Activated T-cell treated with anti-CD3 and anti-CD28 coated beads, Interleukin-2, amount 50 U/mL, for 1 hour (primary cell): Measurements from ENCODE around the gene RBFOX2.
A peak's percentile ranks its signal among the peaks of the same experiment; 100 is the strongest.
"Not testable (repeated sequence)": the region's sequence is repeated elsewhere in the genome, so short reads cannot be mapped to it uniquely, and the experiment has no call there.

Experiments
- DNase-seq: peaks from one replicate; pipeline ENCODE4 v3.0.0-alpha.2; 2020

RBFOX2 gene

GRCh38 chr22:36028646-36029405 lies at the start of gene RBFOX2:
Gene RBFOX2, minus strand, starts transcription at chr22:36028824. Its CDS starts 399 bp downstream, at chr22:36028425.
- peak; percentile 70 for DNase-seq

GRCh38 chr22:36077271-36077670 lies 48.6 kb upstream of the RBFOX2 start:
- no peak for DNase-seq

GRCh38 chr22:36075724-36076123 lies 47.1 kb upstream of the RBFOX2 start:
- no peak for DNase-seq

- DNase-seq = no peak
These were observed 46.6 kb upstream of the RBFOX2 start for GRCh38 chr22:36075230-36075629.

- DNase-seq = no peak
These were observed 44.9 kb upstream of the RBFOX2 start for GRCh38 chr22:36073476-36073875.

GRCh38 chr22:36070645-36071044 lies 42.0 kb upstream of the RBFOX2 start:
- not testable (repeated sequence) for DNase-seq

GRCh38 chr22:36069368-36069767 lies 40.7 kb upstream of the RBFOX2 start:
- no peak for DNase-seq

GRCh38 chr22:36068776-36069344 lies 40.2 kb upstream of the RBFOX2 start:
- DNase-seq = no peak

GRCh38 chr22:36067235-36067558 lies 38.6 kb upstream of the RBFOX2 start:
- no peak for DNase-seq

- peak; percentile 71 for DNase-seq
These were observed 37.3 kb upstream of the RBFOX2 start for GRCh38 chr22:36065775-36066544.

GRCh38 chr22:36065462-36065774 lies 36.8 kb upstream of the RBFOX2 start:
- no peak for DNase-seq

- DNase-seq = no peak
These were observed 35.7 kb upstream of the RBFOX2 start for GRCh38 chr22:36064358-36064757.

GRCh38 chr22:36056980-36057379 lies 28.4 kb upstream of the RBFOX2 start:
- no peak for DNase-seq

GRCh38 chr22:36055376-36056295 lies 27.0 kb upstream of the RBFOX2 start:
- no peak for DNase-seq

GRCh38 chr22:36054446-36054845 lies 25.8 kb upstream of the RBFOX2 start:
- not testable (repeated sequence) for DNase-seq

- no peak for DNase-seq
These were observed 24.9 kb upstream of the RBFOX2 start for GRCh38 chr22:36053242-36054147.

- DNase-seq = no peak
These were observed 23.9 kb upstream of the RBFOX2 start for GRCh38 chr22:36052505-36052941.

- DNase-seq = no peak
These were observed 21.0 kb upstream of the RBFOX2 start for GRCh38 chr22:36049678-36049997.

- DNase-seq = no peak
These were observed 20.5 kb upstream of the RBFOX2 start for GRCh38 chr22:36048911-36049677.

- DNase-seq = not testable (repeated sequence)
These were observed 15.9 kb upstream of the RBFOX2 start for GRCh38 chr22:36044517-36044916.

- DNase-seq = no peak
These were observed 13.6 kb upstream of the RBFOX2 start for GRCh38 chr22:36042240-36042639.
